Lung (tissue), 16 donors: ENCODE measurements around the gene FGF21. TPM values are rescaled to one million over a fixed set of nuclear protein-coding genes. Genes with fewer than 3 reads are reported as not detected.

Source experiments
- ATAC-seq: fragments of 200-7000 bp; cut with Tn5 transposase; one replicate; pipeline ENCODE4 v1.9.1; 2020; ENCODE audit warnings: moderate number of reproducible peaks; ENCODE audit not compliant: insufficient read depth, low FRiP score
- DNase-seq, 3 donors: peaks; one replicate each; pipeline ENCODE4 v3.0.0-alpha.2; 2013 to 2017
- H3K27ac ChIP-seq, 2 donors: one replicate each; pipeline ENCODE4 v1.5.1; 2013; ENCODE audit warnings: mild to moderate bottlenecking in 2 of 2, moderate library complexity in 2 of 2, control low read depth in 1 of 2, inconsistent platforms in 1 of 2, low read depth in 1 of 2, low read length in 1 of 2
- H3K27me3 ChIP-seq, 3 donors: one replicate each; pipeline ENCODE4 v1.5.1; 2013; ENCODE audit warnings: low read length in 2 of 3; ENCODE audit not compliant: control insufficient read depth in 3 of 3, insufficient read depth in 3 of 3
- H3K36me3 ChIP-seq, 4 donors: one replicate each; pipeline ENCODE4 v1.5.1; 2013; ENCODE audit warnings: low read length in 4 of 4, mild to moderate bottlenecking in 1 of 4, moderate library complexity in 1 of 4; ENCODE audit not compliant: control insufficient read depth in 4 of 4, insufficient read depth in 4 of 4
- H3K4me1 ChIP-seq, 5 donors: one replicate each; pipeline ENCODE4 v1.5.1; 2013; ENCODE audit warnings: low read length in 5 of 5, mild to moderate bottlenecking in 2 of 5, moderate library complexity in 1 of 5; ENCODE audit not compliant: control insufficient read depth in 5 of 5, insufficient read depth in 5 of 5
- H3K4me3 ChIP-seq: one replicate; pipeline ENCODE4 v1.5.1; 2013; ENCODE audit warnings: mild to moderate bottlenecking, control low read depth, moderate library complexity
- H3K9ac ChIP-seq, 2 donors: one replicate each; pipeline ENCODE4 v1.5.1; 2013; ENCODE audit warnings: low read length in 2 of 2, control low read depth in 1 of 2; ENCODE audit not compliant: insufficient read depth in 1 of 2
- H3K9me3 ChIP-seq, 4 donors: one replicate each; pipeline ENCODE4 v1.5.1; 2013; ENCODE audit warnings: low read length in 3 of 4, mild to moderate bottlenecking in 1 of 4, moderate library complexity in 1 of 4; ENCODE audit not compliant: control insufficient read depth in 4 of 4, insufficient read depth in 3 of 4
- CTCF ChIP-seq: IDR thresholded peaks from 2 replicates; pipeline ENCODE4 v1.5.1; 2012; ENCODE audit warnings: mild to moderate bottlenecking; ENCODE audit errors: control extremely low read depth, extremely low read depth
- WGBS, 2 donors: extraction: QIAGEN DNeasy Blood & Tissue Kit; methylation state at CpG; one replicate each; pipeline ENCODE4 v1.1.7; 2013; 5-methylcytosine and 5-hydroxymethylcytosine counted together
- long read RNA-seq, 5 donors: transcript quantifications; one replicate each; lab custom pipeline, GENCODE V29; 2026
- polyA plus RNA-seq, 2 donors: library from polyadenylated mRNA; stranded (reverse); fragments of 200-250 nt; gene quantifications; one replicate each; pipeline ENCODE4 v1.2.1, GENCODE V29; 2013
- total RNA-seq, 2 donors: library from RNA; depleted of rRNA in 1 of 2; stranded (reverse); fragments of >200 nt in 1 of 2; gene quantifications; one replicate each; pipeline ENCODE4 v1.2.1, GENCODE V29; 2014 to 2021
- donor health status: control.
- donor health status: control.
- donor health status: Bipolar disorder and iron deficiency.
- donor health status: healthy.
- donor health status: DM: yes; HTN: yes; CAD: no.

Gene FGF21
- total RNA-seq (not detected), polyA plus RNA-seq (not detected)
- long read RNA-seq, donor 1 = 0 reads
- long read RNA-seq, donor 2 = 0 reads
- long read RNA-seq, donor 3 = 0 reads
- long read RNA-seq, donor 4 = 0 reads
- long read RNA-seq, donor 5 = 0 reads

GRCh38 chr19:48755084-48755641 lies at the start of gene FGF21:
Gene FGF21 (plus strand): TSS chr19:48755524. CDS start chr19:48756237, 713 bp downstream.
- no peak within 1 kb of the TSS for H3K4me3 ChIP-seq
- no peak within 1 kb of the TSS for H3K9ac ChIP-seq
- DNase-seq (no peak), ATAC-seq (no peak)
- H3K27ac ChIP-seq = no peak within 1 kb of the TSS
- peaks cover 0 to 18% (median 4%) of the 10 kb centered on the region in 5 donors for H3K4me1 ChIP-seq
- H3K9me3 ChIP-seq = no peaks in the 10 kb centered on the region
- no peak for TF ChIP-seq CTCF
- 89 to 90% methylated on average over 4 of the region's 4 CpGs for WGBS, 2 donors
- H3K36me3 ChIP-seq = peaks cover 0 to 4% (median 0%) of the 10 kb centered on the region in 4 donors
- H3K27me3 ChIP-seq = peaks cover 0 to 10% (median 7%) of the 10 kb centered on the region in 3 donors

- no peak for TF ChIP-seq CTCF
- H3K4me1 ChIP-seq = peaks cover 0 to 4% (median 2%) of the 10 kb centered on the region in 5 donors
- WGBS, 2 donors = 74 to 78% methylated on average over 11 of the region's 11 CpGs
- H3K36me3 ChIP-seq = peaks cover 0 to 3% (median 0%) of the 10 kb centered on the region in 4 donors
- H3K4me3 ChIP-seq = no peak overlapping the region
- H3K27ac ChIP-seq = no peak overlapping the region
- no peak for DNase-seq
- no peak overlapping the region for H3K9ac ChIP-seq
- peaks cover 0 to 3% (median 0%) of the 10 kb centered on the region in 4 donors for H3K9me3 ChIP-seq
- H3K27me3 ChIP-seq = no peaks in the 10 kb centered on the region
- no peak for ATAC-seq
Measured at GRCh38 chr19:48708471-48708870, 46.9 kb upstream of the FGF21 start.

- no peak for TF ChIP-seq CTCF
Measured at GRCh38 chr19:48711106-48711662, 44.1 kb upstream of the FGF21 start.

More at GRCh38 chr19:48711106-48711662, 44.1 kb upstream of the FGF21 start:
- H3K9ac ChIP-seq = no peak overlapping the region
- no peak overlapping the region for H3K27ac ChIP-seq
- ATAC-seq = no peak
- H3K27me3 ChIP-seq = no peaks in the 10 kb centered on the region
- no peaks in the 10 kb centered on the region for H3K36me3 ChIP-seq
- no peak for DNase-seq
- H3K9me3 ChIP-seq = peaks cover 0 to 3% (median 0%) of the 10 kb centered on the region in 4 donors
- peaks cover 0 to 20% (median 5%) of the 10 kb centered on the region in 5 donors for H3K4me1 ChIP-seq
- H3K4me3 ChIP-seq = no peak overlapping the region
- 93% methylated on average over 4 of the region's 4 CpGs for WGBS, 2 donors
